ENCODE data around the gene COL23A1. TPM values are rescaled to one million over a fixed set of nuclear protein-coding genes. Genes with fewer than 3 reads are reported as not detected.

COL23A1 gene
- total and polyA plus RNA-seq, 2 donors (not counting 1 experiment from before 2014, with no cell fraction given), result 0.20 TPM; not detected in 1

DNA sequence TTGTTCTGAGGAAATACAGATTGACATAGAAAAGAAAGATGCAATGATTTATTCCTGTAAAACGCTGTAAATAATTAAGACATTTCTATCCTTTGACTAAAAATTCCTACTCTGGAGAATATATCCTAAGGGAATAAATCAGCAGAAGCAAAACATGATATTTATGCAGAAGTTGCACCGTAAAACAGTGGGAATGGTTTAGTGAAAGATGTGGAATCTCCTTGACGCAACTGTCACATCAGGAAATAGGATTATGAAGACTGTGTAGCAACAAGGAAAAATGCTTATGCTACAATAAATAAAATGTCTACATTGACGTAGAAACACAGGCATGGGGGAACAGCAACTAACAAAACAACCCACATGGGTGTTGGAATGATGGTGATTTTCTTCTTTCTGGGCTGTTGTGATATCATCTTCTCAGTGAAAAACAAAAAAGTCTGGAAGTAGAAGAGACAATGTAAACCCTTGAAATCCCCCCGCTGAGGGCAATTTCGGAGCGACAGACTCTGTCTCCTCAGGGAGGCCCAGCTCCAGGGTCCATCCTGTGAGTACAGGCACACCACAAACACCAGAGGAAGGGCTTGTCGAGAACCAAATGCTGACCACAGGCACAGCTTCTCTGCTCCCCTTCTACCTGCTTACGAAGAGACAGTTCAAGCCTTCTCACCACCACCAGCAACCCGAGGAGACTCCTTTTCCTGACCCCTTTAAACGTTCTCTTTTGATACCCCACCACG, 25.2 kb downstream of the COL23A1 start:
- Histone ChIP-seq H3K27me3 (replicated peaks in 1 of 4; ENCODE audit: control extremely low read depth in 1 of 4, control insufficient read depth in 3 of 4, insufficient read depth in 4 of 4, low read length in 3 of 4) (peaks cover 0 to 8% (median 6%) of the 10 kb centered on the region in 4 experiments), H4K20me1 (ENCODE audit: control insufficient read depth, insufficient read depth, low read length, poor library complexity, severe bottlenecking) (no peaks in the 10 kb centered on the region), H3K4me1 (ENCODE audit: control insufficient read depth in 2 of 2, insufficient read depth in 2 of 2, low read length in 2 of 2) (peaks cover 0 to 3% of the 10 kb centered on the region in 2 donors), H3K4me2 (replicated peaks; ENCODE audit: low read depth, low read length, poor library complexity, severe bottlenecking) (no peak overlapping the region), H3K9me3 (ENCODE audit: control extremely low read depth in 1 of 3, control insufficient read depth in 2 of 3, insufficient read depth in 1 of 3, low read length in 2 of 3) (peaks cover 0 to 19% (median 0%) of the 10 kb centered on the region in 3 donors), H3K27ac (ENCODE audit: low read length in 2 of 2) (no peak overlapping the region), H3K36me3 (replicated peaks in 1 of 2; ENCODE audit: control extremely low read depth in 1 of 2, control insufficient read depth in 1 of 2, extremely low read depth in 1 of 2, insufficient read depth in 2 of 2, low read length in 1 of 2) (no peaks in the 10 kb centered on the region), H3K9ac (ENCODE audit: low read length) (no peak overlapping the region), H3K4me3 (ENCODE audit: control extremely low read depth in 1 of 5, extremely low read depth in 1 of 5, insufficient read depth in 1 of 5, low read depth in 2 of 5, low read length in 4 of 5) (no peak overlapping the region), H3K79me2 (ENCODE audit: control insufficient read depth, insufficient read depth, low read length) (no peaks in the 10 kb centered on the region), H2AFZ (ENCODE audit: insufficient read depth, low read depth, low read length, poor library complexity, severe bottlenecking) (no peak overlapping the region)
- CTCF ChIA-PET, result no interaction called here
- 54% methylated on average over 5 of the region's 12 CpGs for WGBS (ENCODE audit: insufficient coverage)
- H3K27ac Mint-ChIP-seq, result no peak overlapping the region
- TF ChIP-seq EZH2 (IDR thresholded peaks at IDR 0.05; ENCODE audit: borderline replicate concordance, insufficient read depth, low read depth, low read length, poor library complexity, severe bottlenecking), result no peak
- no peak overlapping the region for H3K4me3 Mint-ChIP-seq
- peaks cover 2% of the 10 kb centered on the region for H3K4me1 Mint-ChIP-seq
- POLR2A ChIA-PET, result no interaction called here
- H3K27me3 Mint-ChIP-seq, result peaks cover 47% of the 10 kb centered on the region
- intact Hi-C loops (cut with micrococcal nuclease), result no loop called here
- DNase-seq (no peak), ATAC-seq (ENCODE audit: low read depth) (no peak)
- H3K9me3 Mint-ChIP-seq (ENCODE audit: insufficient read depth), result no peaks in the 10 kb centered on the region

DNA sequence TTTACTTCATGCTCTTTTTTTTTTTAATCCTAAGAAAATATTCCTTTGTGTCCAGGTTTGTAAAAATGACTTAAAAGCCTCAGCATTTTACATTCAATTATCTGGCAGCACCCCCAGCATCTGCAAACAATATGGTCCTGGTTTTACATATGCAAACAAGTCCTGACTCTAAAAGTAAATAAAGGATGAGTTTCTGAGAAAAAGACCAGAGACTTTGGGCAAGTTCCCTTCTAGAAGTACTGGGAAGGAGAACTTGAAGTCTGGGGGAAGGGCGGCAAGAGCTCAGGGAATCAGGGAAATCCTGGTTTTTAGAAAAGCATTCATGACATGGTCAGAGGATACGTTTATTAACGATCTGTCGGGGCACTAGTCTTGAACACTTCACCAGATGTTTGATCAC, 25.8 kb downstream of the COL23A1 start:
- H3K27me3 ChIP-seq (replicated peaks in 1 of 4; ENCODE audit: control extremely low read depth in 1 of 4, control insufficient read depth in 3 of 4, insufficient read depth in 4 of 4, low read length in 3 of 4), result peaks cover 0 to 8% (median 6%) of the 10 kb centered on the region in 4 experiments
- no peaks in the 10 kb centered on the region for H3K9me3 Mint-ChIP-seq (ENCODE audit: insufficient read depth)
- no peak for TF ChIP-seq CTCF (IDR thresholded peaks at IDR 0.05)
- no peak for ATAC-seq (ENCODE audit: low read depth)
- no peak overlapping the region for H3K4me3 ChIP-seq (ENCODE audit: control extremely low read depth in 1 of 5, extremely low read depth in 1 of 5, insufficient read depth in 1 of 5, low read depth in 2 of 5, low read length in 4 of 5)
- H3K4me2 ChIP-seq (replicated peaks; ENCODE audit: low read depth, low read length, poor library complexity, severe bottlenecking), result no peak overlapping the region
- H3K27ac Mint-ChIP-seq, result no peak overlapping the region
- H3K4me1 Mint-ChIP-seq, result peaks cover 7% of the 10 kb centered on the region
- H3K27ac ChIP-seq (ENCODE audit: low read length in 2 of 2), result no peak overlapping the region
- H3K9ac ChIP-seq (ENCODE audit: low read length), result no peak overlapping the region
- H3K4me1 ChIP-seq (ENCODE audit: control insufficient read depth in 2 of 2, insufficient read depth in 2 of 2, low read length in 2 of 2), result peaks cover 0 to 5% of the 10 kb centered on the region in 2 donors
- POLR2A ChIA-PET, result no interaction called here
- 0% methylated on average over 4 of the region's 4 CpGs for WGBS (ENCODE audit: insufficient coverage)
- peaks cover 47% of the 10 kb centered on the region for H3K27me3 Mint-ChIP-seq
- no peak overlapping the region for H3K4me3 Mint-ChIP-seq
- CTCF ChIA-PET, result no interaction called here
- H3K9me3 ChIP-seq (ENCODE audit: control extremely low read depth in 1 of 3, control insufficient read depth in 2 of 3, insufficient read depth in 1 of 3, low read length in 2 of 3), result peaks cover 0 to 19% (median 0%) of the 10 kb centered on the region in 3 donors
- H3K79me2 ChIP-seq (ENCODE audit: control insufficient read depth, insufficient read depth, low read length), result no peaks in the 10 kb centered on the region
- no peak overlapping the region for H2AFZ ChIP-seq (ENCODE audit: insufficient read depth, low read depth, low read length, poor library complexity, severe bottlenecking)
- H4K20me1 ChIP-seq (ENCODE audit: control insufficient read depth, insufficient read depth, low read length, poor library complexity, severe bottlenecking), result no peaks in the 10 kb centered on the region
- intact Hi-C loops (cut with micrococcal nuclease), result no loop called here
- H3K36me3 ChIP-seq (replicated peaks in 1 of 2; ENCODE audit: control extremely low read depth in 1 of 2, control insufficient read depth in 1 of 2, extremely low read depth in 1 of 2, insufficient read depth in 2 of 2, low read length in 1 of 2), result no peaks in the 10 kb centered on the region
- no peak for DNase-seq

All from B cell (primary cell).